HG03097 (cell line): ENCODE measurements around the gene PIN4.
"Not testable (repeated sequence)": the region's sequence is repeated elsewhere in the genome, so short reads cannot be mapped to it uniquely, and the experiment has no call there.

Experiments used
- ATAC-seq: cut with Tn5 transposase; IDR thresholded peaks from one replicate; pipeline ENCODE4 v1.9.1; 2021; ENCODE audit not compliant: unreplicated experiment, low FRiP score

PIN4 gene

DNA sequence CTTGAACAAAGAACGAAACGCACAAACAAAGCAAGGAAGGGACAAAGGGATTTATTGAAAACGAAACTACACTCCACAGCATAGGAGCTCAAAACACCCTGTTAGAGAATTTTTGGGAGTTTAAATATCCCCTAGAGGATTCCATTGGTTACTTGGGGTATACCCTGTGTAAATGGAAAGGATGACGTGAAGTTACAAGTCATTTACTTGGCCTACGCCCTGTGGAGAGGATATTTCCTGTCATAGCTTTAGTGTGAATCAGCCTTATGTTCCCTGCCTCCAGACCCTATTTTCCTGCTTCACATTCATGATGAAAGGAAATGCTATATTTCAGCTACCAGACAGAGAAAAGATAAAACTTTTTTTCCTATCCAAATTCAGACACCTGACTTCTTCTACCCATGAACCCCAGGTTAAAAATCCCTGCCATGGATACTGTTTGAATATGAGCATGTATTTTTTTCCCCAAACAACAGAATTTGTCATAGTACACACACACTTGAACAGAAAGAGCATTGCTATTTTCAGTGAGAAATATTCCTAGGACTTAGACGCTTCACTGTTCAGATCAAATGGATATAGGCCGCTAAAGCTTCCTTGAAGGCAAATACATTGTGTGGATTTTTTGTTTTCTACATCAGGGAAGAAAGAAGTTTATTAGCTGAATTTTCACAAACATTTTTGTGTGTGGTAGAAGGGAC lies 20.4 kb downstream of the PIN4 start:
- ATAC-seq = no peak

- ATAC-seq = no peak
Measured at GRCh38 chrX:72202792-72203401, 21.3 kb downstream of the PIN4 start.

- no peak for ATAC-seq
Measured at GRCh38 chrX:72203421-72203820, 21.9 kb downstream of the PIN4 start.

GRCh38 chrX:72205706-72206105 lies 24.1 kb downstream of the PIN4 start:
- no peak for ATAC-seq

DNA sequence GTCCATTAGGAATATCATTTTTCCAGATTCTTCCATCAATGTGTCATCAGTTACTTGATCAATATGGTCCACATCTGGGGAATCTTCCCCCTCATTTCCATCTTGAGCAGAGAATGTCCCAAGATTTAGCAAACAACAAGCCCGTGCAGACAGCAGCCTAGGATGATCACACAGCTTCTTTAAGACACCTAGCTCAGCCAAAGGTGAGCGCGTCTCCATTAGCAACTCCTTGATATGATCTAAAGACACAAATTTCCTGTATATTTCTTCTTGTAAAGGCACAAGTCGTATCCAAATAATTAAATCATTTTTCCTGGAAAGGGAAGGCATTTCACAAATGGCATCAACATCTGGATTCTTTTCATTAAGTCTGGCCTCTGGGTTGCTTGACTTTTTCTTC lies 25.8 kb downstream of the PIN4 start:
- ATAC-seq = no peak

DNA sequence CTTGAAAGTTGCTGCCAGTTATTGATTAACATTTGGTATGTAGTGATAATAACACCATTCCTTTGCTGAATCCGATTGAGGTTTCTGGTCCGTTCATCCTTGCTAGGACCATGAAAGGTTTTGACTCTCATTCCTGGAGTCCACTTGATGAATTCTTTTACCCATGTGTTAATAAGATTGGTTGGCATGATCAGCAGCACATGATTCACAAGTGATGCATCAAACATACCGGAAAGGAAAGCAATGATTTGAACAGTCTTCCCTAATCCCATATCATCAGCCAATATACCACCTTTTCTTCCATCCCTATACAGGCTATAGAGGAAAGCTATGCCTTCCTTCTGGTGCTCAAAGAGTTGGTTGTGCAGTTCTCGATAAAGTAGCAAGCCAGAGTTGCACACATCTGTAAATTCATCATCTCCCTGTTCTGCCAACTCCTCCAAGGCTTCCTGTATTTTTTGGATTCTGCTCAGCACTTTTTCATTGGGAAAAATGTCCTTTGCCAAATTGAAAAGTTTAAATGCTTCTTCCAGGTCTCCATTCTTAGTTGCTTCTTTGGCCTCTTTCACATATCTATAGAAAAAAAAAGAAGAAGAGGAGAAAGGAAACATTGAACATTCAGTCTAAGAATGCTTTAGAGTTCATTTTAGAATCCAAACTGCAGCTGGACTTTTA lies 26.7 kb downstream of the PIN4 start:
- ATAC-seq = no peak

GRCh38 chrX:72216973-72217372 lies 35.4 kb downstream of the PIN4 start:
- ATAC-seq = no peak

GRCh38 chrX:72220375-72220774 lies 38.8 kb downstream of the PIN4 start:
- ATAC-seq = not testable (repeated sequence)

DNA sequence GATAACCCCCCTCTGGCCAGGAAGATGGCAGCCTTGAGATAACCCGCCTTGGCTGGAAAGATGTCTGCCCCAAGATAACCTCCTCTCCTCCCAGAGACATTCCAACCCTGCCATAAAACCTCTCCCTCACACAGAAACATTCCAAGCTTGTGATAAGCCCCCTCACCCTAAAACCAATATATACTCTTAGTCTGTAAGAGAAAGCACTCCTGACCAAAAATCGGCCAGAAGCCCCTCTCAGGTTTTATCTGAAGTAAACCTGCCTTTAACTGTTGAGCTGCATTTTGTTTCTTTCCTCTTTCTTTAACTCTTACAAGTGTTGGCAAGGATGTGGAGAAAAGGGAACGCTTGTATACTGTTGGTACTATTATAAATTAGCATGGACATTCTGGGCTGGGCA lies 48.7 kb downstream of the PIN4 start:
- ATAC-seq = no peak

GRCh38 chrX:72236841-72237240 lies 55.3 kb downstream of the PIN4 start:
- no peak for ATAC-seq

DNA sequence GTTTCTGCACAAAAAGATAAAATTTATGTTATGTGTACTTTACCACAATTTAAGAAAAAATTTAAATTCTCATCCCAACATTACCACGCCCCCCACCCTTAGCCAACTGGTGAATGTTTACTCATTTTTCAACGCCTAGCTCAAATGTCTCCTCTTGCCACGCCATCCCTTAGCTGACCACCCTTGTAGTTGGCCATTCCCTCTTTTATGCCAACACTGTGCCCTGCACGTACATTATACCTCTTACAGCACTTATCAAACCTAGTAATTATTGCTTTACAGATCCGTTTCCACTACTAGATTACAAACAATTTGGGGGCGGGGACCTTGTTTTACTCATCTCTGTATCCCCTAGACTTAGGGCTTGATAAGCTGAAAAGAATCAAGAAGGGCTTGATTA lies 56.6 kb downstream of the PIN4 start:
- ATAC-seq = no peak

GRCh38 chrX:72238721-72239475 lies 57.3 kb downstream of the PIN4 start, which contains the start of gene ERCC6L:
Gene ERCC6L, minus strand, starts transcription at chrX:72239027. Its CDS starts 116 bp downstream, at chrX:72238911.
- peak; percentile 94 for ATAC-seq

DNA sequence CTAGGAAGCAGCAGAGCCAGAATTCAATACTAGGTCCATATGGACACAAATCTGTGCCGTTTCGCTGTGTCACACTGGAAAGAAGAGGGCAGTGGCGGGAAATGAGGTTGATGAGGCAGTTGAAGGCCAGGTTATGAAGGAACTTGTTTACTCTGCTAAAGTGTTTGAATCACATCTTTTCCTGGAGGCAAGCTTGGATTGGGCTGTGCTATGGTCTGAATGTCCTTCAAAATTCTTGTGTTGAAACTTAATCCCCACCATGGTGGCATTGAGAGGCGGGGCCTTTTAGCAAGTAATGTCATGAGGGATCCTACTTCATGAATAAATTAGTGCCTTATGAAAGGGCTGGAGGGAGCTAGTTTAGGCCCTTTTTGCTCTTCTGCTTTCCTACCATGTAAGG lies 59.4 kb downstream of the PIN4 start:
- no peak for ATAC-seq

DNA sequence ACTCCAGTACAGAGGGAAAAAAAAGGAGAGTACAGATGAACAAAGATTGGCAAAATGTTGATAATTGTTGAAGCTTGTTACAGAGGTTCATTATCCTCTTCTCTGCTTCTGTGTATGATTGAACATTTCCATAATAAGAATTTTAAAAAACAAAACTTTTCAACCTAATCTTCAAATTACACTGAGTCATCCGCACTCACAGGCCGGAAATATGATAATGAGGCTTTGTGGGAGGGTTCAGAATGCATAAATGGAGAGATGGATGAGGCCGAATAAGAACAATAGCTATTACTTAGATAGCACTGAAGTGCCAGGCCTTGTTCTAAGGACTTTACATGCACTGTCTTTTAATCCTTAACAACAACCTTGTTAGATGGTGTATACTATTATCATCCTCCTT lies 61.9 kb downstream of the PIN4 start:
- no peak for ATAC-seq

DNA sequence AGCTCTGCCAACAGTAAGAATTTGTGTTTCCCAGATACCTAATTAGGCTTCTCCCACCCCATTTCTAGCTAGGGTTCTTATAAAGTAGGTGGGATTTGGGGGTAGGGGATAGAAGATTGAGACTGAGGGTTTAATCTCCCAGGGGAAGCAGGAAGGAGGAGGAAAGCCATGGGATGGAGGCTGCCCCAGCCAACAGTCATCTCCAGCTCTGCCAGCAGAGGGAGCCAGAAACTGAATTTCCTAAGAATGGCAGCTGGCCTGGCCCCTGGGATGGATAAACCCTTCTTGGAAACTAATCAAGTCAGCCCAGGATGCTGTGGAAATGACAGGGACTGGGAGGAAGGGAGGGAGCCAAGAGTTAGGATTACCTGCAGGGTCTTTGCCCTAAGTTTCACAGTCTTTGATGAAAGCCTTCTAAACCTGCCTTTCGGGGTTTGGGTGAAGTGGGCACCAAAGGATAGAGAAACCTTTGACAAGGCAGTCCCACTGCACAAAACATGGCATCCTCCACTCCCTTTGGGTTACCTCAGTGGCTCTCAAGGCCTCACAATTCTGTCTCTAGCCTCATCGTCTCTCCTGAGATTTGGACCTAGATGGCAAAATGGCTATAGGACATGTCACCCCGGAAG lies 64.0 kb downstream of the PIN4 start:
- no peak for ATAC-seq

DNA sequence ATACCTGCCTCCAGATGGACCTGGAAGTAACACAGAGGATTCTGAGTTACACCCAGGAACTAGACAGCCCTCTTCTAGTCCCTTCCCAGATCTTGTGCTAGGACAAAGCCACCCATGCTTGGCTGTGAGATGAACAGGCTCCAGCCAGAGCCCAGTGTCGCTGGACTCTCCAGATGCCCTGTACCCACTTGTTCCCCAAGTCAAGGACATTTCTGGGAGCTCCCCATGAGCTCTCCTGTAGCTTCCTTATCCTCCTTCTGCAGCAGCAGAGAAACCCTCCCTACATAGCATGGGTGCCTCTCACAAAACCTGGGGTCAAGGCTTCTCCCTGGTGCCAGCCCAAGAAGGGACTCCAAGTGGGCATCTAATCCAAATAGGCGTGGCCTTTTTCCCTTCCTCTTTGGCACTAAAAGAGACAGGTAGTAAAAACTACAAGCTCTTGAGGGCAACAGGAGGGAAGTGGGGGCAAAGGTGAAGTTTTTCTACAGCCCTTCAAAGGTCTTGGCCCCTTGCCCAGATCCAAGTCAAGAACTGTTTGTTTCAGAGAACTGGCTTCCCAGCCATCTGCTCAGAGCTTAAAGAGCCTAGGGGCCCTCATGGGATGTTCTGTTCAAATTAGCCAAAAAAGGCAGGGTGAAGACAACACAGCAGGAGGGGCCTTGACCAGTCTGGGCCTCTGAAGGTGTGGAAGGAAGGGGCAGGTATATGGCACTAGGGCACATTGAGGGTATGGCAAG lies 65.8 kb downstream of the PIN4 start:
- no peak for ATAC-seq
